Endothelial cell of umbilical vein (primary cell): ENCODE data around the gene MRGPRF.

Experiments
- EZH2 ChIP-seq: IDR thresholded peaks from 2 replicates; pipeline ENCODE4 v1.6.1; 2012; ENCODE audit warnings: borderline replicate concordance, low read depth, mild to moderate bottlenecking, moderate library complexity, low read length, inconsistent platforms; ENCODE audit not compliant: severe bottlenecking
- FOS ChIP-seq: IDR thresholded peaks from 2 replicates; pipeline ENCODE4 v1.6.1; 2011; ENCODE audit warnings: mild to moderate bottlenecking, low read length, moderate library complexity, borderline replicate concordance; ENCODE audit not compliant: insufficient read depth
- GATA2 ChIP-seq: IDR thresholded peaks from 2 replicates; pipeline ENCODE4 v1.7.0; 2011; ENCODE audit warnings: low read depth, mild to moderate bottlenecking, moderate library complexity, mixed read lengths, low read length; ENCODE audit not compliant: insufficient read length, insufficient read depth
- JUN ChIP-seq: IDR thresholded peaks from 2 replicates; pipeline ENCODE4 v1.6.1; 2011; ENCODE audit warnings: borderline replicate concordance, low read depth; ENCODE audit not compliant: insufficient read length, insufficient read depth
- POLR2A ChIP-seq: IDR thresholded peaks from 2 replicates; pipeline ENCODE4 v1.6.1; 2012; ENCODE audit warnings: low read depth, mild to moderate bottlenecking, control low read depth, low read length
- POLR2AphosphoS5 ChIP-seq: IDR thresholded peaks from 2 replicates; pipeline ENCODE4 v1.6.1; 2012; ENCODE audit warnings: low read depth, mild to moderate bottlenecking, control low read depth, low read length, moderate library complexity; ENCODE audit not compliant: insufficient read depth
- TF ChIP-seq, protein P1 (sequence below), 2 donors: IDR thresholded peaks; 1 replicate in 1 of 2; 2 replicates in 1 of 2; pipeline ENCODE4 v1.5.1; 2011; ENCODE audit warnings: low read length in 2 of 2, mild to moderate bottlenecking in 2 of 2, moderate library complexity in 2 of 2, control low read depth in 1 of 2, inconsistent platforms in 1 of 2, low read depth in 1 of 2; ENCODE audit not compliant: insufficient read depth in 1 of 2; ENCODE audit errors: extremely low read depth in 1 of 2
- TF ChIP-seq, protein P2 (sequence below): IDR thresholded peaks from 2 replicates; pipeline ENCODE4 v1.6.1; 2011; ENCODE audit not compliant: insufficient read depth, insufficient read length

DNA sequence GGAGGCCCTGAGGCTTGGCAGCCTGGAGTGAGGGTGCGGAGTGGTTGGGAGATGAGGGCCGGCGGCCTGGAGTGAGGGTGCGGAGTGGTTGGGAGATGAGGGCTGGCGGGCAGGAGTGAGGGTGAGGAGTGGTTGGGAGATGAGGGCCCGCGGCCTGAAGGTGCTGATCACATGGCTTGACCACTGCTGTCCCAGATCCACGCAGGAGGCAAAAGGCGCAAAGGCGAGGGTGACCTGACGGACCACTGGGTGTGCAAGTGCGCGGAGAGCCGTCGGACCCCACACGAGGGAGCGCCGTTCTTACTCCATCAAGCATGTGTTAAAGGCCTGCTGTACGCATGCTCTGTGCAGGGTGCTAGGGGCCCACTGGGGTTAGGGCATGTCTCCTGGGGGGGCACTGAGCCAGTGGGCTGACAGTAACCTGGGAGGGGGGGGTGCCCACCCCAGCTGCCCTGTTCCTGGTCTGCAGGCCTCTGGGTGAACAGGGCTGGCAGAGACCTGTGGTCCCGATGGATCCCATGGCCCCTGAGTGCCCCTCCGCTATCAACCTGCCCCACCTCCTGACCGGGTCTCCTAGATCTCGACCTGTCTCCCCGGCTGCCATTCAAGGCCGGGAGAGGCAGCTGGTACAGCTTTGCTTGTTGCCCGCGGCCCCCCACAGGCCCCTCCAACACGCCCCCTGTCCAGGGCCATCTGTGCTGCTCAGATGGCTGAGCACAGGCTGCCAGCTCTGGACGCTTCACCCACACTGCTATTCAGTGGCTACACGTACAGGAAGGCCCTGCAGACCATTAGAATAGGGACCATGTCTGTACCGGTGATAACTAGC is 53.4 kb downstream of the MRGPRF start:
- TF ChIP-seq JUN (no peak), POLR2A (no peak), EZH2 (no peak), POLR2AphosphoS5 (no peak), FOS (no peak), GATA2 (no peak)
- TF ChIP-seq, protein P1, sequence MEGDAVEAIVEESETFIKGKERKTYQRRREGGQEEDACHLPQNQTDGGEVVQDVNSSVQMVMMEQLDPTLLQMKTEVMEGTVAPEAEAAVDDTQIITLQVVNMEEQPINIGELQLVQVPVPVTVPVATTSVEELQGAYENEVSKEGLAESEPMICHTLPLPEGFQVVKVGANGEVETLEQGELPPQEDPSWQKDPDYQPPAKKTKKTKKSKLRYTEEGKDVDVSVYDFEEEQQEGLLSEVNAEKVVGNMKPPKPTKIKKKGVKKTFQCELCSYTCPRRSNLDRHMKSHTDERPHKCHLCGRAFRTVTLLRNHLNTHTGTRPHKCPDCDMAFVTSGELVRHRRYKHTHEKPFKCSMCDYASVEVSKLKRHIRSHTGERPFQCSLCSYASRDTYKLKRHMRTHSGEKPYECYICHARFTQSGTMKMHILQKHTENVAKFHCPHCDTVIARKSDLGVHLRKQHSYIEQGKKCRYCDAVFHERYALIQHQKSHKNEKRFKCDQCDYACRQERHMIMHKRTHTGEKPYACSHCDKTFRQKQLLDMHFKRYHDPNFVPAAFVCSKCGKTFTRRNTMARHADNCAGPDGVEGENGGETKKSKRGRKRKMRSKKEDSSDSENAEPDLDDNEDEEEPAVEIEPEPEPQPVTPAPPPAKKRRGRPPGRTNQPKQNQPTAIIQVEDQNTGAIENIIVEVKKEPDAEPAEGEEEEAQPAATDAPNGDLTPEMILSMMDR (IDR thresholded peaks at IDR 0.05; ENCODE audit: extremely low read depth in 1 of 2, insufficient read depth in 1 of 2, low read depth in 1 of 2, low read length in 2 of 2) = no peak
- TF ChIP-seq, protein P2, sequence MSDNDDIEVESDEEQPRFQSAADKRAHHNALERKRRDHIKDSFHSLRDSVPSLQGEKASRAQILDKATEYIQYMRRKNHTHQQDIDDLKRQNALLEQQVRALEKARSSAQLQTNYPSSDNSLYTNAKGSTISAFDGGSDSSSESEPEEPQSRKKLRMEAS = no peak
